Uterus (tissue), 2 donors: ENCODE results near the gene ZDHHC5.
A peak's percentile ranks its signal among the peaks of the same experiment; 100 is the strongest.

Experiments used
- CTCF ChIP-seq, 4 experiments: fragments of 200-600 bp in 2 of 4; fragments of 450-650 bp in 2 of 4; sonication (generic) in 2 of 4; IDR thresholded peaks; one replicate each; pipeline ENCODE4 v1.5.1; 2016 to 2019; ENCODE audit warnings: antibody characterized with exemption in 4 of 4, mild to moderate bottlenecking in 2 of 4, moderate library complexity in 1 of 4
- POLR2A ChIP-seq, 2 donors: fragments of 450-650 bp; IDR thresholded peaks; one replicate each; pipeline ENCODE4 v1.6.1; 2016; ENCODE audit warnings: antibody characterized with exemption in 2 of 2, mild to moderate bottlenecking in 1 of 2, moderate library complexity in 1 of 2

- TF ChIP-seq POLR2A (IDR thresholded peaks at IDR 0.05) (peak; percentile 77 to 86), CTCF (IDR thresholded peaks at IDR 0.05) (peak in 2 of 4 experiments; percentile 4 to 17)
These were observed 10.5 kb upstream of the ZDHHC5 start, which contains the start of gene CLP1 for GRCh38 chr11:57657194-57658022.
